Tibial nerve (tissue), 4 donors: ENCODE measurements around the gene FMNL2. TPM values are rescaled to one million over a fixed set of nuclear protein-coding genes. Genes with fewer than 3 reads are reported as not detected.

ENCODE experiments used
- DNase-seq, 2 donors: peaks; one replicate each; pipeline ENCODE4 v3.0.0-alpha.2; 2019; ENCODE audit warnings: low spot score in 2 of 2
- H3K27ac ChIP-seq, 4 donors: fragments of 200-600 bp; sonication (generic) in 3 of 4; one replicate each; pipeline ENCODE4 v1.5.1; 2017 to 2019; ENCODE audit warnings: mild to moderate bottlenecking in 1 of 4
- H3K27me3 ChIP-seq, 2 donors: fragments of 200-600 bp; sonication (generic) in 1 of 2; one replicate each; pipeline versions ENCODE4 v1.5.1 to v1.6.0; 2017 to 2019
- H3K36me3 ChIP-seq, 3 donors: fragments of 200-600 bp; sonication (generic); one replicate each; pipeline ENCODE4 v1.5.1; 2018 to 2019
- H3K4me1 ChIP-seq, 4 donors: fragments of 200-600 bp; sonication (generic) in 3 of 4; one replicate each; pipeline ENCODE4 v1.5.1; 2017 to 2019
- H3K4me3 ChIP-seq, 4 donors: fragments of 200-600 bp; sonication (generic) in 3 of 4; one replicate each; pipeline ENCODE4 v1.5.1; 2017 to 2019; ENCODE audit warnings: mild to moderate bottlenecking in 1 of 4, moderate library complexity in 1 of 4
- H3K9me3 ChIP-seq, 4 donors: fragments of 200-600 bp; sonication (generic) in 3 of 4; one replicate each; pipeline ENCODE4 v1.5.1; 2017 to 2019
- EP300 ChIP-seq, 2 donors: sonication (generic); formaldehyde crosslinking; IDR thresholded peaks; one replicate each; pipeline ENCODE4 v1.6.1; 2017; ENCODE audit warnings: antibody characterized with exemption in 2 of 2, mild to moderate bottlenecking in 1 of 2
- POLR2A ChIP-seq, 2 donors: fragments of 450-650 bp; IDR thresholded peaks; one replicate each; pipeline ENCODE4 v1.6.1; 2017; ENCODE audit warnings: antibody characterized with exemption in 2 of 2, mild to moderate bottlenecking in 2 of 2, moderate library complexity in 2 of 2
- WGBS, 2 donors: methylation state at CpG; one replicate each; pipeline ENCODE4 v1.1.5; 2018; 5-methylcytosine and 5-hydroxymethylcytosine counted together
- total RNA-seq, 4 donors: library from RNA; depleted of rRNA; stranded (reverse); fragments of >200 nt; gene quantifications; one replicate each; pipeline ENCODE4 v1.1.0, GENCODE V29; 2016
- TF ChIP-seq, protein P1 (sequence below), 5 experiments: fragments of 200-600 bp in 3 of 5; fragments of 450-650 bp in 2 of 5; sonication (generic) in 3 of 5; IDR thresholded peaks; one replicate each; pipeline ENCODE4 v1.5.1; 2016 to 2019; ENCODE audit warnings: antibody characterized with exemption in 5 of 5, mild to moderate bottlenecking in 3 of 5, moderate library complexity in 2 of 5

Gene FMNL2
- total RNA-seq, 4 donors from 2014 or later: 94.5 to 131 (median 98.1) TPM

GRCh38 chr2:152637251-152637650, 302.3 kb downstream of the FMNL2 start:
- no peak overlapping the region for H3K4me3 ChIP-seq
- no peak for DNase-seq
- peaks cover 0 to 82% (median 5%) of the 10 kb centered on the region in 3 donors for H3K36me3 ChIP-seq
- TF ChIP-seq EP300 (IDR thresholded peaks at IDR 0.05) (no peak), POLR2A (IDR thresholded peaks at IDR 0.05) (no peak)
- TF ChIP-seq, protein P1, sequence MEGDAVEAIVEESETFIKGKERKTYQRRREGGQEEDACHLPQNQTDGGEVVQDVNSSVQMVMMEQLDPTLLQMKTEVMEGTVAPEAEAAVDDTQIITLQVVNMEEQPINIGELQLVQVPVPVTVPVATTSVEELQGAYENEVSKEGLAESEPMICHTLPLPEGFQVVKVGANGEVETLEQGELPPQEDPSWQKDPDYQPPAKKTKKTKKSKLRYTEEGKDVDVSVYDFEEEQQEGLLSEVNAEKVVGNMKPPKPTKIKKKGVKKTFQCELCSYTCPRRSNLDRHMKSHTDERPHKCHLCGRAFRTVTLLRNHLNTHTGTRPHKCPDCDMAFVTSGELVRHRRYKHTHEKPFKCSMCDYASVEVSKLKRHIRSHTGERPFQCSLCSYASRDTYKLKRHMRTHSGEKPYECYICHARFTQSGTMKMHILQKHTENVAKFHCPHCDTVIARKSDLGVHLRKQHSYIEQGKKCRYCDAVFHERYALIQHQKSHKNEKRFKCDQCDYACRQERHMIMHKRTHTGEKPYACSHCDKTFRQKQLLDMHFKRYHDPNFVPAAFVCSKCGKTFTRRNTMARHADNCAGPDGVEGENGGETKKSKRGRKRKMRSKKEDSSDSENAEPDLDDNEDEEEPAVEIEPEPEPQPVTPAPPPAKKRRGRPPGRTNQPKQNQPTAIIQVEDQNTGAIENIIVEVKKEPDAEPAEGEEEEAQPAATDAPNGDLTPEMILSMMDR (IDR thresholded peaks at IDR 0.05): no peak
- peaks cover 0 to 16% (median 6%) of the 10 kb centered on the region in 4 donors for H3K4me1 ChIP-seq
- peak overlapping the region in 2 of 4 donors; percentile 2 to 52 for H3K27ac ChIP-seq
- WGBS, 2 donors: 60 to 68% methylated on average over 7 of the region's 7 CpGs
- no peaks in the 10 kb centered on the region for H3K27me3 ChIP-seq
- no peaks in the 10 kb centered on the region for H3K9me3 ChIP-seq

- H3K36me3 ChIP-seq: peaks cover 0 to 82% (median 5%) of the 10 kb centered on the region in 3 donors
- no peaks in the 10 kb centered on the region for H3K27me3 ChIP-seq
- no peak for TF ChIP-seq POLR2A (IDR thresholded peaks at IDR 0.05)
- TF ChIP-seq, protein P1 (IDR thresholded peaks at IDR 0.05): no peak
- TF ChIP-seq EP300 (IDR thresholded peaks at IDR 0.05): no peak
- H3K4me3 ChIP-seq: no peak overlapping the region
- WGBS, 2 donors: 86 to 93% methylated on average over 2 of the region's 2 CpGs
- peak overlapping the region in 1 of 4 donors; percentile 2 for H3K27ac ChIP-seq
- no peaks in the 10 kb centered on the region for H3K9me3 ChIP-seq
- peaks cover 0 to 16% (median 6%) of the 10 kb centered on the region in 4 donors for H3K4me1 ChIP-seq
- no peak for DNase-seq
Measured at GRCh38 chr2:152638056-152638455, 303.1 kb downstream of the FMNL2 start.

GRCh38 chr2:152638590-152638989, 303.6 kb downstream of the FMNL2 start:
- DNase-seq: no peak
- Histone ChIP-seq H3K36me3 (peaks cover 0 to 82% (median 5%) of the 10 kb centered on the region in 3 donors), H3K4me3 (no peak overlapping the region), H3K4me1 (peaks cover 0 to 16% (median 6%) of the 10 kb centered on the region in 4 donors), H3K27me3 (no peaks in the 10 kb centered on the region), H3K9me3 (no peaks in the 10 kb centered on the region), H3K27ac (peak overlapping the region in 1 of 4 donors; percentile 2)
- WGBS, 2 donors: 72 to 77% methylated on average over 8 of the region's 8 CpGs
- TF ChIP-seq EP300 (IDR thresholded peaks at IDR 0.05) (no peak), POLR2A (IDR thresholded peaks at IDR 0.05) (no peak)
- TF ChIP-seq, protein P1 (IDR thresholded peaks at IDR 0.05): no peak

DNA sequence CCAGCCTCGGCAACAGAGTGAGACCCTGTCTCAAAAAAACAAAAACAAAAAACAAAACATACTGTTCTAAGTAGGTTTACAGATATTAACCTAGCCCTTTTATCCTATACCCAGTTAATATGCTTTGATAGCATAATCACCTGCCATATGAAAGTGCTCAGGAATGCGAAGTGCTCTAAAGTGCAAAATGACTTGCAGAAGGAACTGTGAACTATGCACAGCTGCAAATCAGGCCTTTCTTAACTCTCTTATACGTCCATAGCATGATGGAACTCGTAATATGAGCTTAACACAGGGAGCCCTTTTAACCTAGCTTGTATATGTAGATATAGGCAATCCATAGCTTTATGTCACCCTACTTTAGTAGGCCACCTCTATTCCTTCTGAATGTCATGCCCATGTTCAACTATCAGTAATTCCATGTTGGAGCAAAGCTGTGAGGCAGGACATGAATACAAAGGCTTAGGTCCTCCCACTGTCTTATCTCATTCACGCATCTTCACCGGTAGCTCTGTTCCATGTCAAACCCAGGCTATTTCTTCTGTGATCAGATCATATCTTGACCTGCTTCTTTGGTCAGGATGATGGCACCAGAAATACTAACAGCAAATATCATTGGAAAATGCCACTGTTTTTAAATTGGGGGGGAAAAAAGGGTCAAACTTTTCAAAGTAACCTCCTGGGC, 309.4 kb downstream of the FMNL2 start:
- WGBS, 2 donors: 89 to 90% methylated on average over 6 of the region's 6 CpGs
- no peak for DNase-seq
- peaks cover 0 to 29% (median 5%) of the 10 kb centered on the region in 4 donors for H3K4me1 ChIP-seq
- no peaks in the 10 kb centered on the region for H3K27me3 ChIP-seq
- H3K9me3 ChIP-seq: no peaks in the 10 kb centered on the region
- H3K36me3 ChIP-seq: peaks cover 0 to 70% (median 0%) of the 10 kb centered on the region in 3 donors
- peak overlapping the region in 1 of 4 donors; percentile 58 for H3K27ac ChIP-seq
- TF ChIP-seq, protein P1 (IDR thresholded peaks at IDR 0.05): no peak
- TF ChIP-seq EP300 (IDR thresholded peaks at IDR 0.05) (no peak), POLR2A (IDR thresholded peaks at IDR 0.05) (no peak)
- no peak overlapping the region for H3K4me3 ChIP-seq

- peaks cover 0 to 63% (median 0%) of the 10 kb centered on the region in 3 donors for H3K36me3 ChIP-seq
- 58 to 68% methylated on average over 4 of the region's 4 CpGs for WGBS, 2 donors
- peak overlapping the region in 3 of 4 donors; percentile 54 to 77 (median 58) for H3K27ac ChIP-seq
- DNase-seq: no peak
- no peaks in the 10 kb centered on the region for H3K27me3 ChIP-seq
- peaks cover 0 to 29% (median 5%) of the 10 kb centered on the region in 4 donors for H3K4me1 ChIP-seq
- no peak overlapping the region for H3K4me3 ChIP-seq
- no peaks in the 10 kb centered on the region for H3K9me3 ChIP-seq
- TF ChIP-seq, protein P1 (IDR thresholded peaks at IDR 0.05): no peak
- no peak for TF ChIP-seq POLR2A (IDR thresholded peaks at IDR 0.05)
Measured at GRCh38 chr2:152646264-152646663, 311.3 kb downstream of the FMNL2 start.
